HG02970 (cell line): Measurements from ENCODE around the gene TBCE.

Experiments used
- ATAC-seq: cut with Tn5 transposase; IDR thresholded peaks from one replicate; pipeline ENCODE4 v1.9.1; 2021; ENCODE audit warnings: mild to moderate bottlenecking, moderate library complexity, moderate number of reproducible peaks; ENCODE audit not compliant: unreplicated experiment, low FRiP score

Gene TBCE

DNA sequence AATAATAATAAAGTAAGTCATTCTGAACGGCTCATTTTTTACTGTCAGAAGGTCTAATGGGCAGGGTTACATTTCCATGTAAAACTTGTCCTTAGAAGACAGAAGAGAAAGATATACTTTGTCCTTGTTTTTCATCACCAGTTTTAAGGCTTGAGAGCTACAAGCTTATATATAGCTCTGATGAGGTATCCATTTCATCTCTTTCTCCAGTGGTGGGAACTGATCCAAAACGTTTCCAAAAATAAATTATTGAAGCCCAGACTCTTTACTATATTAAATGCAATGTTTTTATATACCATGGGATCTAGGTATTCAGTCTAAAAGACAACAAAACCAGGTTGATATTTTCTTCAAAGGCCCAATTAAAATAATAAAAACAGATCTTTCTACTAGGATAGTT is 128.3 kb downstream of the TBCE start:
- no peak for ATAC-seq

DNA sequence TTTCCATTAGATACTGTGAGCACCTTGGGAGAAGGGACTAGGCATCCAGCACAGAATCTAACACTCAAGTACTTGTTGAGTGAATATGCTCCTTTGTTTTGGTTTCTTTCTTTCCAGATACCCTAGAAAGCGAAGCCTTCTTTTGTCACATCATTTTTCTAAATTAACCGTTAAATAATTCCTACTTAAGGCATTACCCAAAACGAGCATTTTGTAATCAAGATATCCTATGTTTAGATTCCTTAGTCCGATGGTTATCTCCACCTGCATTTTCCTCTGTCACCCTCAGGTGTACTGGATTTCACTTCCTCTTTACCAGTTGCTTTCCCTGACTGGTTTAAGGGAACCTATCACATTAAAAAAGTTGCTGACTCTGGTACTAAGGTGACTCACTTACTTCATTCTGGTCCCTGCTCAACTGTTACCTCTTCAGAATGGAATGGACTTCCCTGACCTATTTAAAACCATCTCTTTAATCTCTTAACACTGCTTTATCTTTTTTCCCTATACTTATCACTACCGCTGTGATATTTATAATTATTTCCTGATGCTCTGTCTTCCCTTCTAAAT is 133.8 kb downstream of the TBCE start:
- ATAC-seq: no peak
